ENCODE results near the gene ZNF275.

The ZNF275 gene

GRCh38 chrX:153312842-153313241 lies 21.1 kb upstream of the ZNF275 start:
- H3K4me2 ChIP-seq (ENCODE audit: low read length), result no peak overlapping the region
- no peaks in the 10 kb centered on the region for H3K27me3 ChIP-seq (ENCODE audit: control insufficient read depth, low read length)
- H3K79me2 ChIP-seq (ENCODE audit: control insufficient read depth, low read length), result no peaks in the 10 kb centered on the region
- H3K36me3 ChIP-seq (ENCODE audit: control insufficient read depth, low read length), result no peaks in the 10 kb centered on the region
- H3K27ac ChIP-seq (ENCODE audit: low read depth, low read length), result no peak overlapping the region
- H3K9me2 ChIP-seq (replicated peaks; ENCODE audit: control insufficient read depth, low read length), result no peaks in the 10 kb centered on the region
- no peaks in the 10 kb centered on the region for H3F3A ChIP-seq (ENCODE audit: control insufficient read depth, insufficient read depth)
- H4K20me1 ChIP-seq (ENCODE audit: control insufficient read depth, insufficient read depth, low read depth, low read length), result no peaks in the 10 kb centered on the region
- no peaks in the 10 kb centered on the region for H3K9me3 ChIP-seq (ENCODE audit: control insufficient read depth, insufficient read depth, low read length)
- H3K4me1 ChIP-seq (ENCODE audit: control insufficient read depth, low read length), result no peaks in the 10 kb centered on the region
- H3K4me3 ChIP-seq (ENCODE audit: low read length), result no peak overlapping the region
- no peak for TF ChIP-seq EZH2phosphoT487 (IDR thresholded peaks at IDR 0.05; ENCODE audit: borderline replicate concordance, low read length)

- Histone ChIP-seq H3K79me2 (ENCODE audit: control insufficient read depth, low read length) (no peaks in the 10 kb centered on the region), H3K27ac (ENCODE audit: low read depth, low read length) (no peak overlapping the region), H3K9me2 (replicated peaks; ENCODE audit: control insufficient read depth, low read length) (no peaks in the 10 kb centered on the region), H3F3A (ENCODE audit: control insufficient read depth, insufficient read depth) (no peaks in the 10 kb centered on the region), H3K4me2 (ENCODE audit: low read length) (no peak overlapping the region), H4K20me1 (ENCODE audit: control insufficient read depth, insufficient read depth, low read depth, low read length) (no peaks in the 10 kb centered on the region), H3K9me3 (ENCODE audit: control insufficient read depth, insufficient read depth, low read length) (no peaks in the 10 kb centered on the region), H3K4me3 (ENCODE audit: low read length) (no peak overlapping the region), H3K4me1 (ENCODE audit: control insufficient read depth, low read length) (no peaks in the 10 kb centered on the region), H3K27me3 (ENCODE audit: control insufficient read depth, low read length) (no peaks in the 10 kb centered on the region), H3K36me3 (ENCODE audit: control insufficient read depth, low read length) (no peaks in the 10 kb centered on the region)
- TF ChIP-seq EZH2phosphoT487 (IDR thresholded peaks at IDR 0.05; ENCODE audit: borderline replicate concordance, low read length), result no peak
- no peak for TF ChIP-seq CTCF (IDR thresholded peaks at IDR 0.05; ENCODE audit: low read depth, low read length, poor library complexity, severe bottlenecking)
Observed at GRCh38 chrX:153317306-153317705, 16.6 kb upstream of the ZNF275 start.

GRCh38 chrX:153317996-153318722 lies 15.8 kb upstream of the ZNF275 start:
- Histone ChIP-seq H3K79me2 (ENCODE audit: control insufficient read depth, low read length) (no peaks in the 10 kb centered on the region), H3F3A (ENCODE audit: control insufficient read depth, insufficient read depth) (no peaks in the 10 kb centered on the region), H3K36me3 (ENCODE audit: control insufficient read depth, low read length) (no peaks in the 10 kb centered on the region)

More at GRCh38 chrX:153317996-153318722, 15.8 kb upstream of the ZNF275 start:
- no peaks in the 10 kb centered on the region for H3K9me3 ChIP-seq (ENCODE audit: control insufficient read depth, insufficient read depth, low read length)
- no peaks in the 10 kb centered on the region for H3K9me2 ChIP-seq (replicated peaks; ENCODE audit: control insufficient read depth, low read length)
- no peak overlapping the region for H3K27ac ChIP-seq (ENCODE audit: low read depth, low read length)
- no peaks in the 10 kb centered on the region for H4K20me1 ChIP-seq (ENCODE audit: control insufficient read depth, insufficient read depth, low read depth, low read length)
- no peaks in the 10 kb centered on the region for H3K27me3 ChIP-seq (ENCODE audit: control insufficient read depth, low read length)
- no peak for TF ChIP-seq EZH2phosphoT487 (IDR thresholded peaks at IDR 0.05; ENCODE audit: borderline replicate concordance, low read length)
- TF ChIP-seq CTCF (IDR thresholded peaks at IDR 0.05; ENCODE audit: low read depth, low read length, poor library complexity, severe bottlenecking), result no peak
- no peaks in the 10 kb centered on the region for H3K4me1 ChIP-seq (ENCODE audit: control insufficient read depth, low read length)
- no peak overlapping the region for H3K4me2 ChIP-seq (ENCODE audit: low read length)
- no peak overlapping the region for H3K4me3 ChIP-seq (ENCODE audit: low read length)
